ENCODE results near the gene SCUBE1. TPM values are rescaled to one million over a fixed set of nuclear protein-coding genes. Genes with fewer than 3 reads are reported as not detected.

Gene SCUBE1
- total and polyA plus RNA-seq, 2 of the 8 experiments (the other 6 are each of a cell fraction or from before 2014, with no cell fraction given), result 2.3 to 4.9 TPM

GRCh38 chr22:43207386-43207785 is 135.8 kb downstream of the SCUBE1 start (continued):
- no peak for TF ChIP-seq CHD7 (IDR thresholded peaks at IDR 0.05; ENCODE audit: insufficient replicate concordance, low read length)
- no peak for TF ChIP-seq HDAC6 (IDR thresholded peaks at IDR 0.05; ENCODE audit: low read depth, low read length)
- TF ChIP-seq EP300 (IDR thresholded peaks at IDR 0.05; ENCODE audit: borderline replicate concordance in 1 of 2, low read depth in 2 of 2, low read length in 2 of 2), result no peak
- no peak for TF ChIP-seq SIN3A (conservative IDR thresholded peaks at IDR 0.05 in 1 of 2, IDR thresholded peaks at IDR 0.05 in 1 of 2; ENCODE audit: low read depth in 1 of 2, low read length in 2 of 2)
- no peak for TF ChIP-seq CHD2 (IDR thresholded peaks at IDR 0.05; ENCODE audit: low read length)
